Esophagus squamous epithelium (tissue), 4 donors: ENCODE data around the gene FLT4.

Source experiments
- POLR2A ChIP-seq, 4 donors: fragments of 450-650 bp; IDR thresholded peaks; one replicate each; pipeline ENCODE4 v1.6.1; 2017; ENCODE audit warnings: antibody characterized with exemption in 4 of 4, mild to moderate bottlenecking in 4 of 4, moderate library complexity in 3 of 4
- TF ChIP-seq, protein P1 (sequence below), 6 experiments: fragments of 450-650 bp in 4 of 6; fragments of 200-600 bp in 2 of 6; sonication (generic) in 2 of 6; IDR thresholded peaks; one replicate each; pipeline ENCODE4 v1.5.1; 2016 to 2019; ENCODE audit warnings: antibody characterized with exemption in 6 of 6, mild to moderate bottlenecking in 4 of 6, moderate library complexity in 4 of 6

DNA sequence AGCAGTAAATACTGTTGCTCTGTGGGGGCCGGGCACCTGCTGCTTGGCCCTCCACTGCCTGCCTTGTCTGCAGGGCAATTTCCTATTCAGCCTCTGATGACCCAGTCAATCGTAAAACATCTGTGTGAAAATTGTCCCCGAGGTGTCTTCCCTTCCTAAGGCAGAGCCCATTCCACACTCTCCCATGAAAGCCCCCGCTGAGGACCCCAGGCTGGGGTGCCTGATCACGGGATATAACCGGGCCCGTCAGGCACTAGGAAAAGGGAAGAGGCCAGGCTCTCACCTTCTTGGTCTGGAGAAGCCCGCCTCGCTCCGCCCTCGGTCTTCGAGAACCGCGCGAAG is 30.9 kb downstream of the FLT4 start:
- TF ChIP-seq, protein P1, sequence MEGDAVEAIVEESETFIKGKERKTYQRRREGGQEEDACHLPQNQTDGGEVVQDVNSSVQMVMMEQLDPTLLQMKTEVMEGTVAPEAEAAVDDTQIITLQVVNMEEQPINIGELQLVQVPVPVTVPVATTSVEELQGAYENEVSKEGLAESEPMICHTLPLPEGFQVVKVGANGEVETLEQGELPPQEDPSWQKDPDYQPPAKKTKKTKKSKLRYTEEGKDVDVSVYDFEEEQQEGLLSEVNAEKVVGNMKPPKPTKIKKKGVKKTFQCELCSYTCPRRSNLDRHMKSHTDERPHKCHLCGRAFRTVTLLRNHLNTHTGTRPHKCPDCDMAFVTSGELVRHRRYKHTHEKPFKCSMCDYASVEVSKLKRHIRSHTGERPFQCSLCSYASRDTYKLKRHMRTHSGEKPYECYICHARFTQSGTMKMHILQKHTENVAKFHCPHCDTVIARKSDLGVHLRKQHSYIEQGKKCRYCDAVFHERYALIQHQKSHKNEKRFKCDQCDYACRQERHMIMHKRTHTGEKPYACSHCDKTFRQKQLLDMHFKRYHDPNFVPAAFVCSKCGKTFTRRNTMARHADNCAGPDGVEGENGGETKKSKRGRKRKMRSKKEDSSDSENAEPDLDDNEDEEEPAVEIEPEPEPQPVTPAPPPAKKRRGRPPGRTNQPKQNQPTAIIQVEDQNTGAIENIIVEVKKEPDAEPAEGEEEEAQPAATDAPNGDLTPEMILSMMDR (IDR thresholded peaks at IDR 0.05): no peak
- TF ChIP-seq POLR2A (IDR thresholded peaks at IDR 0.05): no peak
